ENCODE data around the gene FABP1. TPM values are rescaled to one million over a fixed set of nuclear protein-coding genes. Genes with fewer than 3 reads are reported as not detected.

The FABP1 gene
- total and polyA plus RNA-seq, 9 of the 15 experiments (the other 6 are each of a cell fraction or from before 2014, with no cell fraction given), result 0.64 TPM; not detected in 8

GRCh38 chr2:88098558-88098900 is 29.3 kb downstream of the FABP1 start:
- H3K79me2 ChIP-seq (ENCODE audit: control insufficient read depth, insufficient read depth, low read length), result no peaks in the 10 kb centered on the region
- H3K27ac ChIP-seq (ENCODE audit: extremely low read depth, low read depth, low read length), result no peak overlapping the region
- H3K36me3 ChIP-seq (ENCODE audit: control insufficient read depth, insufficient read depth, low read length), result no peaks in the 10 kb centered on the region
- H3K4me3 ChIP-seq, result no peak overlapping the region
- in situ Hi-C loops (cut with MboI) (no loop called here), intact Hi-C loops (cut with micrococcal nuclease) (no loop called here)
- FAIRE-seq (no peak), ATAC-seq (no peak), DNase-seq (ENCODE audit: extremely low read depth in 1 of 4, low spot score in 3 of 4) (no peak)
- no peak overlapping the region for H3K9ac ChIP-seq (ENCODE audit: insufficient read depth in 1 of 2, low read depth in 2 of 2, low read length in 2 of 2)
- H3K9me1 ChIP-seq (ENCODE audit: control insufficient read depth, insufficient read depth, low read length), result no peaks in the 10 kb centered on the region
- H3K4me1 ChIP-seq (replicated peaks in 1 of 2; ENCODE audit: control insufficient read depth in 2 of 2, insufficient read depth in 2 of 2, low read length in 2 of 2), result peaks cover 0 to 4% of the 10 kb centered on the region in 2 experiments; a peak in 2 of 5 replicates
- no TSS peak for BruUV-seq (replicated peaks)
- CTCF ChIA-PET (ENCODE audit: low intra/inter-chr PET ratio), result no interaction called here
- TF ChIP-seq ZNF217 (CRISPR knock-in tag; IDR thresholded peaks at IDR 0.05), result no peak
- TF ChIP-seq ELF2 (CRISPR knock-in tag; IDR thresholded peaks at IDR 0.05), result no peak
- TF ChIP-seq BCOR (IDR thresholded peaks at IDR 0.05), result peak; percentile 80
- peak; percentile 91 for TF ChIP-seq RBM25 (IDR thresholded peaks at IDR 0.05; ENCODE audit: low read depth, low read length, severe bottlenecking)
- peak; percentile 29 to 34; a peak in 1 of 4 replicates for TF ChIP-seq KDM1A (IDR thresholded peaks at IDR 0.05)
- H3K27me3 ChIP-seq (ENCODE audit: control insufficient read depth in 2 of 2, insufficient read depth in 2 of 2, low read length in 2 of 2), result peaks cover 8 to 10% of the 10 kb centered on the region in 2 experiments
- POLR2A ChIA-PET, result no interaction called here
- H4K20me1 ChIP-seq (replicated peaks; ENCODE audit: control insufficient read depth, insufficient read depth, low read length), result no peaks in the 10 kb centered on the region
- H3K4me2 ChIP-seq (ENCODE audit: insufficient read depth, low read length), result no peak overlapping the region
- H2AFZ ChIP-seq (ENCODE audit: low read depth, low read length), result no peak overlapping the region
- H3K9me3 ChIP-seq (replicated peaks; ENCODE audit: control insufficient read depth, insufficient read depth, low read depth, low read length), result no peaks in the 10 kb centered on the region

GRCh38 chr2:88097891-88098557 is 29.8 kb downstream of the FABP1 start:
- DNase-seq (ENCODE audit: extremely low read depth in 1 of 4, low spot score in 3 of 4) (no peak), FAIRE-seq (no peak), ATAC-seq (no peak)
- ChIA-PET POLR2A (no interaction called here), CTCF (ENCODE audit: low intra/inter-chr PET ratio) (no interaction called here)
- no peak overlapping the region for H3K4me3 ChIP-seq
- H3K27me3 ChIP-seq (ENCODE audit: control insufficient read depth in 2 of 2, insufficient read depth in 2 of 2, low read length in 2 of 2), result peaks cover 4 to 6% of the 10 kb centered on the region in 2 experiments; a peak in 3 of 5 replicates
- peaks cover 0 to 4% of the 10 kb centered on the region in 2 experiments; a peak in 2 of 5 replicates for H3K4me1 ChIP-seq (replicated peaks in 1 of 2; ENCODE audit: control insufficient read depth in 2 of 2, insufficient read depth in 2 of 2, low read length in 2 of 2)
- H3K9me1 ChIP-seq (ENCODE audit: control insufficient read depth, insufficient read depth, low read length), result no peaks in the 10 kb centered on the region
- 9% methylated on average over 4 of the region's 4 CpGs for WGBS (ENCODE audit: insufficient coverage, low coverage, missing lambda C conversion rate)
- no peaks in the 10 kb centered on the region for H3K36me3 ChIP-seq (ENCODE audit: control insufficient read depth, insufficient read depth, low read length)
- no peaks in the 10 kb centered on the region for H3K9me3 ChIP-seq (replicated peaks; ENCODE audit: control insufficient read depth, insufficient read depth, low read depth, low read length)
- no peaks in the 10 kb centered on the region for H3K79me2 ChIP-seq (ENCODE audit: control insufficient read depth, insufficient read depth, low read length)
- TF ChIP-seq ZHX1 (conservative IDR thresholded peaks at IDR 0.05; ENCODE audit: low read length), result no peak
- no peak for TF ChIP-seq CSDE1 (IDR thresholded peaks at IDR 0.05)
- TF ChIP-seq ZNF316 (IDR thresholded peaks at IDR 0.05), result peak; percentile 49; the same call in 1 of the 2 replicates
- TF ChIP-seq CREM (IDR thresholded peaks at IDR 0.05; ENCODE audit: low read depth), result no peak
- no peaks in the 10 kb centered on the region for H4K20me1 ChIP-seq (replicated peaks; ENCODE audit: control insufficient read depth, insufficient read depth, low read length)
- H3K9ac ChIP-seq (ENCODE audit: insufficient read depth in 1 of 2, low read depth in 2 of 2, low read length in 2 of 2), result no peak overlapping the region
- no peak overlapping the region for H2AFZ ChIP-seq (ENCODE audit: low read depth, low read length)
- no peak overlapping the region for H3K27ac ChIP-seq (ENCODE audit: extremely low read depth, low read depth, low read length)
- BruUV-seq (replicated peaks), result no TSS peak
- H3K4me2 ChIP-seq (ENCODE audit: insufficient read depth, low read length), result no peak overlapping the region
- intact Hi-C loops (cut with micrococcal nuclease), result no loop called here
- in situ Hi-C loops (cut with MboI), result no loop called here

Measured in K562 (cell line).